ENCODE results near the gene PYGM. TPM values are rescaled to one million over a fixed set of nuclear protein-coding genes. Genes with fewer than 3 reads are reported as not detected.

The PYGM gene
- total and polyA plus RNA-seq, 2 experiments from 2014 or later, result 244 to 246 TPM

GRCh38 chr11:64745521-64746328 lies 14.0 kb downstream of the PYGM start:
- Histone ChIP-seq H3K9me3 (ENCODE audit: low read depth) (no peaks in the 10 kb centered on the region), H3K4me3 (peak overlapping the region; percentile 47), H3K27me3 (peaks cover 20% of the 10 kb centered on the region), H3K36me3 (peaks cover 6% of the 10 kb centered on the region), H3K27ac (peak overlapping the region; percentile 61), H3K4me1 (ENCODE audit: low read depth) (peaks cover 5% of the 10 kb centered on the region)
- TF ChIP-seq, protein P1, sequence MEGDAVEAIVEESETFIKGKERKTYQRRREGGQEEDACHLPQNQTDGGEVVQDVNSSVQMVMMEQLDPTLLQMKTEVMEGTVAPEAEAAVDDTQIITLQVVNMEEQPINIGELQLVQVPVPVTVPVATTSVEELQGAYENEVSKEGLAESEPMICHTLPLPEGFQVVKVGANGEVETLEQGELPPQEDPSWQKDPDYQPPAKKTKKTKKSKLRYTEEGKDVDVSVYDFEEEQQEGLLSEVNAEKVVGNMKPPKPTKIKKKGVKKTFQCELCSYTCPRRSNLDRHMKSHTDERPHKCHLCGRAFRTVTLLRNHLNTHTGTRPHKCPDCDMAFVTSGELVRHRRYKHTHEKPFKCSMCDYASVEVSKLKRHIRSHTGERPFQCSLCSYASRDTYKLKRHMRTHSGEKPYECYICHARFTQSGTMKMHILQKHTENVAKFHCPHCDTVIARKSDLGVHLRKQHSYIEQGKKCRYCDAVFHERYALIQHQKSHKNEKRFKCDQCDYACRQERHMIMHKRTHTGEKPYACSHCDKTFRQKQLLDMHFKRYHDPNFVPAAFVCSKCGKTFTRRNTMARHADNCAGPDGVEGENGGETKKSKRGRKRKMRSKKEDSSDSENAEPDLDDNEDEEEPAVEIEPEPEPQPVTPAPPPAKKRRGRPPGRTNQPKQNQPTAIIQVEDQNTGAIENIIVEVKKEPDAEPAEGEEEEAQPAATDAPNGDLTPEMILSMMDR (IDR thresholded peaks at IDR 0.05; ENCODE audit: low read depth, low read length), result no peak
- DNase-seq (ENCODE audit: low read depth in 1 of 2, low spot score in 1 of 2), result peak; percentile 75 to 91

DNA sequence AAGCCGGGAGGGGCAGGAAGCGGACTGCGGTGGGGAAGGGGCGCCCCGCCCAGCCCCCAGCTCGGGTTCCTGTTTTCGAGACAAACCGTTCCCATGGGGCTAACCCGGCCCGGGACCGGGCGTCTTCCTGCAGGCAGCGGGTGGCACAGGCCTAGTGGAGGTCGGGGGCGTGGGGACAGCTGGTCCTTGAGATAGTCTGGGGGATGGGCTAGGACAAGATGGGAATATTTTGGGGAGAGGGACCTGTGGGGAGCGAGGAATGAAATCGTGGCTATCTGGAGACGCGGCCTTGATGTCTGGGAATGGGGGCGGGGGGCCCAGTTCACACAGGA lies 14.6 kb downstream of the PYGM start:
- Histone ChIP-seq H3K36me3 (peaks cover under 1% of the 10 kb centered on the region), H3K27ac (peak overlapping the region; percentile 61), H3K4me1 (ENCODE audit: low read depth) (peaks cover 5% of the 10 kb centered on the region), H3K9me3 (ENCODE audit: low read depth) (no peaks in the 10 kb centered on the region), H3K27me3 (peaks cover 26% of the 10 kb centered on the region), H3K4me3 (peak overlapping the region; percentile 47)
- TF ChIP-seq, protein P1 (IDR thresholded peaks at IDR 0.05; ENCODE audit: low read depth, low read length), result no peak
- DNase-seq (ENCODE audit: low read depth in 1 of 2, low spot score in 1 of 2), result peak in 1 of 2 donors; percentile 44

DNA sequence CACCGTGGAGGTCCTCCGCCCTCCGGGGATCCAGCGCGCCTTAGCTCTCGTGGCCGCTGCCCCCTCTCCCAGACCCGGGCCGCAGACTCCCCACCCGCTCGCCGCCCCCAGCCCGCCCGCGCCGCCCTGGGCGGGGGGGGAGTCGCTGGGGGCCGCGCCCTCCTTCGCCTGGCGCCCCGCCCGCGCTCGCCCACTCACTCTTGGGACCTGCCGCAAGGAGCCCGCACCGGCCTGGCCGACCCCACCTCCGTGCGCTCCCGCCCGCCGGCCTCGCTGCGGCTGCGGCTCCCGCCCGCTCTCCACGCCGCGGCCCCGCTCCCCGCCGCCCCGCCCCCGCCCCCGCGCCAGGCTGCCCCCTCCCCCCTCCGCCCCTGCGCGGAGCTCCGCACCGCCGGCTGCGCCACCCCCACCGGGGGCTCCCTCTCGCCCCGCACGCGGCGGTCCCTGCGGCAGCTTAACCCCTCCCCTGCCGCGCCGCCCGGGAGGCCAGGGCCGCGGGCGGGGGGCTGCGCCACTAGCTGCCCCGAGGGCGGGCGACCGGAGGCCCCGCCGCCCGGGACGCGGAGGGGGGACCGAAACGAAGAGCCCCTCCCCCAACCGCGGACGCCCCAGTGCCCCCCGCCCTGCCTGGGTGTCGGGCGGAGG lies 15.1 kb downstream of the PYGM start:
- Histone ChIP-seq H3K4me3 (peak overlapping the region; percentile 47), H3K36me3 (no peaks in the 10 kb centered on the region), H3K27me3 (peaks cover 30% of the 10 kb centered on the region), H3K9me3 (ENCODE audit: low read depth) (no peaks in the 10 kb centered on the region), H3K27ac (peak overlapping the region; percentile 61), H3K4me1 (ENCODE audit: low read depth) (peaks cover 5% of the 10 kb centered on the region)
- TF ChIP-seq, protein P1 (IDR thresholded peaks at IDR 0.05; ENCODE audit: low read depth, low read length), result no peak
- peak in 1 of 2 donors; percentile 62 for DNase-seq (ENCODE audit: low read depth in 1 of 2, low spot score in 1 of 2)

DNA sequence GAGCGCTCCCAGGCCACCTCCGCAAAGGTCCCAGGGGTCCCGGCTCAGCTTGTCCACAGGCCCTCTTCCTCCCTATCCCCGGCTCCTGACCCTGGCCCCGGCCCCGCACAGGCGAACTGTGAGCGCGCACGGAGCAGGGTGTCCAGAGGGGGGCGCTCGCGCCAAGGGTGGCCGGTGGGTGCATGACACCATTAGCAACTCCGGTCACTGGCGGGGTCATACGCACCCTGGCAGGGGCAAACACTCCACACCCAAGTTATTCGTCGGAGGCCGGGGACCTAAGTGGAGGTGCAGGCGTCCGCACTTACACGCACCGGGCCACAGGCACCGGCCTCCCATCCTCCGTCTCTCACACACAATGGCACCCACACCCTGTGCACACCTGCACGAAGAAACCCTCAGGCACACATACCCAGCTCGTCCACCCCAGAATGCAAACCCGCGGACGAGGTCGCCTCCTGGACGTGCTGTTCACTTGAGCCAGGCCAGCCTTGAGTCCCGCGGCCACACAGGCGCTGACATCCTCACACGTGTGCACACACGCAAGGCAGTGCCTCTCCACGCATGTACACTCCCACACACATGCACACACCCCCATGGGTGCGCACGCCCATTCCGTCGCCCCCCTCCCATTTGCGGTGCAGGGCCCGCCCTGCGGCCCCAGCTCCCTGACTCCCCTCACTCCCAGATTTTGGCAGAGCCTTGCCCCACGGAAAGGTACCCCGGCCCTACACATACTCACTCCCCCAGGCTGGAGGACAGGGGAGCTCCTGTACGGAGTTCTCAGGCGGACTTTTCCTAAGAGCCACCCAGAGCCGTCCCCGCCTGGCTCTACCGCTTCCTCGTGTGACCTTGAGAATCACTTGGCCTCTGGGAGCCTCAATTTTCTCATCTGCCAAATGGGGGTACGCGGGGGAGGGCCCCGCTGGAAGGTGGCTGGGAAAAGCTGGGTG lies 15.9 kb downstream of the PYGM start, which contains the start of gene RASGRP2:
TSS of gene RASGRP2 (minus strand) at position 552 of the 953 bp plus-strand sequence. CDS start 1,276 bp downstream, outside the sequence.
- peaks cover 30% of the 10 kb centered on the region for H3K27me3 ChIP-seq

More for the DNA sequence above, 15.9 kb downstream of the PYGM start, which contains the start of gene RASGRP2:
- peak within 1 kb of the TSS; percentile 47 for H3K4me3 ChIP-seq
- peaks cover 5% of the 10 kb centered on the region for H3K4me1 ChIP-seq (ENCODE audit: low read depth)
- TF ChIP-seq, protein P1 (IDR thresholded peaks at IDR 0.05; ENCODE audit: low read depth, low read length), result peak; percentile 67
- H3K36me3 ChIP-seq, result no peaks in the 10 kb centered on the region
- DNase-seq (ENCODE audit: low read depth in 1 of 2, low spot score in 1 of 2), result peak; percentile 45 to 46
- H3K9me3 ChIP-seq (ENCODE audit: low read depth), result no peaks in the 10 kb centered on the region
- peak within 1 kb of the TSS; percentile 61 for H3K27ac ChIP-seq

Measured in cardiac muscle cell (in vitro differentiated cells and primary cell).